GM10847 (cell line): ENCODE measurements around the gene PLCB4.

Experiments used
- POLR2A ChIP-seq: IDR thresholded peaks from 2 replicates; pipeline ENCODE4 v1.6.1; 2011; ENCODE audit not compliant: insufficient read length; ENCODE audit errors: extremely low read depth

PLCB4 gene

GRCh38 chr20:9400171-9401025 lies 331.5 kb downstream of the PLCB4 start:
- TF ChIP-seq POLR2A, result no peak

GRCh38 chr20:9401371-9401770 lies 332.5 kb downstream of the PLCB4 start:
- TF ChIP-seq POLR2A, result no peak

DNA sequence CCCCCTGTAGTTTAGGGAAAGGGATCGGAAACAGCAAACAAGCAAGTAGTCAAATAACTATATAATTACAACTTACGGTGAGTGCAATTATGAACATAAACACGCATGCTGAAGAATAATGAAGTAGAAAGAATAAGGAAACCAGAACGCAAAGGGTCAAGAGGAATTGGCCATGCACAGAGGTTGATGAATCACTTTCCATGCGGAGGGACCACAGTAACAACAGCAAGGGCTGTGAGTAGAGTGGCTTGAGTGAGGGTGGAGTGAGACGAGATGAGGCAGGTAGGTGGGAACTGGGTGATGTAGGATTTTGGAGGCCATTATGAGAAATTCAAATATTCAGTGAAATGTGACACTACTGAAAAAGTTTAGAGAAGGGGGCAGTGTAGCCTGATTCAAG lies 333.3 kb downstream of the PLCB4 start:
- TF ChIP-seq POLR2A, result no peak

DNA sequence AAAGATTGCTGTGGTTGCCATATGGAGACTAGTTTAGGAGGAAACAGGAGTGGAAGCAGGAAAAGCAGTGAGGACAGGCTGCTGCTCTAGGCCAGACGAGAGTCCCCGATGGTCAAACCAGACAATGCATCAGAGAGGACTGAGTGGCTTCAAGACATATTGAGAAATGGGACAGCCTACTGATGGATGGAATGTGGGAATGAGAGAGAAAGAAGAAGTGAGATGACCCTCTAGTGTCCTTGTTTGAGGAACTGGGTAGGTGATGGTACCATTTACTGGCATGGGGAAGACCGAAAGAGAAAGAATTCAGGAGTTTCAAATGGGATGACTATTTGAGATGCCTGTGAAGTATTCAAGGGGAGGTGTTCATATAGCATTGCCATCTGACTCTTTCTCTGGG lies 333.7 kb downstream of the PLCB4 start:
- TF ChIP-seq POLR2A, result no peak

GRCh38 chr20:9403448-9403847 lies 334.6 kb downstream of the PLCB4 start:
- TF ChIP-seq POLR2A, result no peak

GRCh38 chr20:9407805-9408421 lies 339.0 kb downstream of the PLCB4 start:
- TF ChIP-seq POLR2A, result no peak

GRCh38 chr20:9408422-9409300 lies 339.8 kb downstream of the PLCB4 start:
- no peak for TF ChIP-seq POLR2A

GRCh38 chr20:9409352-9409751 lies 340.5 kb downstream of the PLCB4 start:
- TF ChIP-seq POLR2A, result no peak

DNA sequence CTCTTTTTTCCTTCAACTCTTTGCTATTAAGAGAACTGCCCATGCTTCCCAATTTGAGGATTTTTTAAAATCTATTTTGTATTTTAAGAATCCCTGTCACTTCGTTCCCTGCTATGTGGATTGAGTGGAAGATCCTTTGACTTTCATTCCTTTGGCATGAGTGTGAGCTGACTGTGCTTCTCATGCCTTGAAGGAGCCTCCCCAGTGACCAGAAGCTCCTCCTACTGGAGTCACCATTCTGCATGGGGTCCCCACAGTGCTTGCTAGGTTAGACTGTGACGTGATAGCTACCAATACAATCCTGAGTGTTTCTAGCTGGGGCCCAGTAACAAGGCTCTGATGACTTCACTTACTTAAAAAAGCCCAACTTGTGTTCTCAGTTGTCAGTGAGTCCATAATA lies 341.1 kb downstream of the PLCB4 start:
- no peak for TF ChIP-seq POLR2A

DNA sequence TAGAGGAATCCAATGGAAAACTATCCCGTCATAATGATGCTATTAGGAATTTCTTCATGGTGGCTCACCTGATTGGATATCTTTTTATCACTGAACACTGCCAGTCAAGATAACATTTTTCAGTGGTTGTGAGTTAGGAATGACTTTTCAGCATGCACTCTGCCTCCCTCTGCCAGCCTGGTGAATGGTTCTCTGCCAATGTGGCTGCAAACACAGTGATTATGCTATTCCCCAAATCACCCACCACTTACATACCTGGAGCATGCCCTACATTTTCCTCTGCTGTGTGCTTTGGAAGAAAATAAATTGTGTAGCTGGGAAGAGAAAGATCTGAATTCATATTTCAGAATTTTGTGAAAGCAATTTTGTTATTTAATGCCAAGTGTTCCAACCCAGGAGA lies 342.9 kb downstream of the PLCB4 start:
- no peak for TF ChIP-seq POLR2A

DNA sequence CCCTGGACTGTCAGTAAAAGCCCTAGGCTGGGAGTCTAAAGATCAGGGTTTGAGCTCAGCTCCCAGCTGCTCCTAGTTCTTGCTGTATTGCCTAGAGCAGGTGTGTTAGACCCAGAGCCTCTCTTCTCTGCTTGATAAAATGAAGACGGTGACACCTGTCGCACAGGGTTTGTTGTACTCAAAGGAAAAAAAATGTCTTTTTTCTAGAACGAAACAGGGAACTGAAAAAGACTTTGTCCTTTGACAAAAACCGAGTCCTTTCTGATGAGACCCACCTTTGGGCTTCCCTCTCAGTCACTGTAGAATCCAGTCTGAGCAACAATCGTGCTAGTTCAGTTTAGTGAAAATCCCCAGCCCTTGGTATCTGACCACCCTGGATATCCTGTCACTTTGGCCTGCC lies 343.4 kb downstream of the PLCB4 start:
- no peak for TF ChIP-seq POLR2A

GRCh38 chr20:9413001-9413400 lies 344.1 kb downstream of the PLCB4 start:
- TF ChIP-seq POLR2A, result no peak

DNA sequence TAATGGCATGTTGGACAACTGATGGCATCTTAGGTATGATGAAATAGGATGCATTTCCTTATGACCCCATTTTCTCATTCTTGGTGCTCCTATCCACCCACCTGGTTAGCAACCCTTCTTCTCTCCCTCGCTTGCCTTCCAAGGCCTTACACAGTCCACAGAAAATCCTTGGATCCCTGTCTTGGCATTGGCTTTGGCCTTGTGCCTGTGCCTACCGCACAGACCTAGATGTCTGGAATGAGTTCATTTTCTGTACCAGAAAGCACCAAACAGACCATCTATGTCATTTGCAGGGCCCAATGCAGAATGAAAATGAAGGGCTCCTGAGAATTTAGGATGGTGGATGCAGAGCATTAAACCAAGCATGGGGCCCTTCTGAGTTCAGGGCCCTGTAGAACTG lies 346.5 kb downstream of the PLCB4 start:
- no peak for TF ChIP-seq POLR2A

GRCh38 chr20:9416421-9416820 lies 347.5 kb downstream of the PLCB4 start:
- no peak for TF ChIP-seq POLR2A

DNA sequence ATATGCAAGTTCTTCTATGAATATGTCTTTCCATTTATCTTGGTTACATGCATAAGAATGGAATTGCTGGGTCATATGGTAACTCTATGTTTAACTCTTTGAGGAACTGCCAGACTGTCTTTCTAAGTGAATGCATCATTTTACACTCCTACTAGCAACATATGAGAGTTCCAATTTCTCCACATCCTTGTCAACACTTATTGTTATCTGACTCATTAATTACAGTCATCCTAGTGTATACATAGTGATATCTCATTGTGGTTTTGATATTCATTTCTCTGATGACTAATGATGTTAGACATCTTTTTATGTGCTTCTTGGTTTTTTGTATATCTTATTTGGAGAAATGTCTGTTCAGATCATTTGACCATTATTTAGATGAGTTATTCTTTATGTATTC lies 348.8 kb downstream of the PLCB4 start:
- TF ChIP-seq POLR2A, result no peak
